Gastroesophageal sphincter (tissue), 3 donors: Measurements from ENCODE around the gene DCLK1.

Experiments
- POLR2AphosphoS5 ChIP-seq: sonication (generic); formaldehyde crosslinking; IDR thresholded peaks from one replicate; pipeline ENCODE4 v1.6.1; 2017; ENCODE audit warnings: antibody characterized with exemption
- TF ChIP-seq, protein P1 (sequence below), 4 experiments: fragments of 200-600 bp in 2 of 4; fragments of 450-650 bp in 2 of 4; sonication (generic) in 1 of 4; IDR thresholded peaks; one replicate each; pipeline ENCODE4 v1.5.1; 2017 to 2019; ENCODE audit warnings: antibody characterized with exemption in 4 of 4, mild to moderate bottlenecking in 2 of 4, moderate library complexity in 2 of 4

DNA sequence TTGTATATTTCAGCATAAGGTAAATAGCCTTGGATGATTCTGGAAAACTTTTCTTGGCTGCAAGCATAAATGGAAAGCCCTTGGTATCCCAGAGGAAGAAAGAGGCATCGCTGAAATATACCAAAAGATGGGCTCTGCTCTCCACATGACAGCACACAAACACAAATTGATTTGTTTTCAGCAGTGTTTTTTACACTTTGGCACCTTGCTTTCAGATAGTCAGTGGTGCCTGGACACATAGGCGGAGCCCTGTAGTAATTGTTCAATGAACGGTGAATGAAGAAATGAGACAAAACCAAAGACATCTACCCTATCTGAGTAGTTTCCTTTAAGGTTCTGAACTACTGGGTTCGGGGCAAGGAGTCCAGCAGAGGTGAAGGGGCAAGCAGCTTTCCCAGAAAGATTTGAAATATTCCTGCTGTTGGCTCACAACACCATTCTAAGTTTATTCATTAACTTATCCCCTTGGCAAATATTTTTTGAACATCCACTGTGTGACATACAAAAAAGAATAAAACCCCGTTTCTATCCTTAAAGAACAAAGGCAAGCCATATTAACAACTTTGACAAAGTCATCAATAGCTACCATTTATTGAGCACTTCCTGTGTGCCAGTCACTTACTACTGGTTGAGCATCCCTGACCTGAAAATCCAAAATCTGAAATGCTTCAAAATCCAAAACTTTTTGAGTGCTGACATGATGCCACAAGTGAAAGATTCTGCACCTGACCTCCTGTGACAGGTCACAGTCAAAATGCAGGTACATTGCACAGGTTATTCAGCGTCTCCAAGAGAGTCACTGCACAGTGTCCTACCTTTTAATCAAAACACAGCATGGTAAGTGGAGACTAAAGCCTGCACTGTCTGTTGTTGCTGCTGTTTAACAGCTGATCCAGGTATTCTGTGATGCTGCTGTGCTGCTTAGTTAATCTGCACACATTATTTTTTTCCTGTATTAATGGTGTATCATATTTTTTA, 238.1 kb downstream of the DCLK1 start:
- TF ChIP-seq, protein P1, sequence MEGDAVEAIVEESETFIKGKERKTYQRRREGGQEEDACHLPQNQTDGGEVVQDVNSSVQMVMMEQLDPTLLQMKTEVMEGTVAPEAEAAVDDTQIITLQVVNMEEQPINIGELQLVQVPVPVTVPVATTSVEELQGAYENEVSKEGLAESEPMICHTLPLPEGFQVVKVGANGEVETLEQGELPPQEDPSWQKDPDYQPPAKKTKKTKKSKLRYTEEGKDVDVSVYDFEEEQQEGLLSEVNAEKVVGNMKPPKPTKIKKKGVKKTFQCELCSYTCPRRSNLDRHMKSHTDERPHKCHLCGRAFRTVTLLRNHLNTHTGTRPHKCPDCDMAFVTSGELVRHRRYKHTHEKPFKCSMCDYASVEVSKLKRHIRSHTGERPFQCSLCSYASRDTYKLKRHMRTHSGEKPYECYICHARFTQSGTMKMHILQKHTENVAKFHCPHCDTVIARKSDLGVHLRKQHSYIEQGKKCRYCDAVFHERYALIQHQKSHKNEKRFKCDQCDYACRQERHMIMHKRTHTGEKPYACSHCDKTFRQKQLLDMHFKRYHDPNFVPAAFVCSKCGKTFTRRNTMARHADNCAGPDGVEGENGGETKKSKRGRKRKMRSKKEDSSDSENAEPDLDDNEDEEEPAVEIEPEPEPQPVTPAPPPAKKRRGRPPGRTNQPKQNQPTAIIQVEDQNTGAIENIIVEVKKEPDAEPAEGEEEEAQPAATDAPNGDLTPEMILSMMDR (IDR thresholded peaks at IDR 0.05), result no peak
- no peak for TF ChIP-seq POLR2AphosphoS5
